ENCODE data around the gene ACSF2. TPM values are rescaled to one million over a fixed set of nuclear protein-coding genes. Genes with fewer than 3 reads are reported as not detected.
A peak's percentile ranks its signal among the peaks of the same experiment; 100 is the strongest.

ACSF2 gene
- total and polyA plus RNA-seq, 2 of the 13 experiments (the other 11 are each of a cell fraction or from before 2014, with no cell fraction given): 87.3 to 109 TPM

GRCh38 chr17:50407921-50408320 is 18.1 kb upstream of the ACSF2 start (continued):
- TF ChIP-seq CREM (IDR thresholded peaks at IDR 0.05) (no peak), CREM (CRISPR knock-in tag; IDR thresholded peaks at IDR 0.05) (no peak), SNAI1 (CRISPR knock-in tag; IDR thresholded peaks at IDR 0.05; ENCODE audit: borderline replicate concordance) (no peak), SRF (IDR thresholded peaks at IDR 0.05; ENCODE audit: low read depth, low read length) (no peak)

- no TSS peak for BruUV-seq (replicated peaks)
- 60% methylated on average over 4 of the region's 4 CpGs for WGBS (ENCODE audit: low lambda C conversion rate)
- no peak; the same call in 2 of the 3 replicates for ATAC-seq
Measured at GRCh38 chr17:50412188-50412732, 13.8 kb upstream of the ACSF2 start.

More at GRCh38 chr17:50412188-50412732, 13.8 kb upstream of the ACSF2 start:
- H3K9me3 ChIP-seq (ENCODE audit: low read length): no peaks in the 10 kb centered on the region
- ChIA-PET CTCF (ENCODE audit: low intra/inter-chr PET ratio, low total read pairs) (no interaction called here), POLR2A (interaction anchor here (2.9 kb wide), 1 partner anchor 15 kb away, joined by 11 read pairs; the partner anchor contains the start of gene LRRC59)
- H3K36me3 ChIP-seq (replicated peaks in 1 of 2; ENCODE audit: control insufficient read depth in 1 of 2, insufficient read depth in 2 of 2, low read length in 2 of 2): no peaks in the 10 kb centered on the region
- no peaks in the 10 kb centered on the region for H4K20me1 ChIP-seq (ENCODE audit: insufficient read depth, low read length)
- DNase-seq (ENCODE audit: low spot score): no peak
- no peaks in the 10 kb centered on the region for H3K79me2 ChIP-seq (ENCODE audit: insufficient read depth, low read length)
- no peak overlapping the region for H3K27ac ChIP-seq (ENCODE audit: extremely low read length, insufficient read depth, low read length)
- FAIRE-seq: no peak
- H3K4me2 ChIP-seq (ENCODE audit: low read depth, low read length): no peak overlapping the region
- H3K4me3 ChIP-seq (replicated peaks in 1 of 3; ENCODE audit: insufficient read depth in 1 of 3, low read depth in 2 of 3, low read length in 3 of 3): no peak overlapping the region
- intact Hi-C loops (cut with micrococcal nuclease; ENCODE audit: unreplicated experiment): no loop called here
- 0 out of 2 replicates have a peak, but pooled peaks have one; percentile 41 for TF ChIP-seq GFI1 (CRISPR knock-in tag; IDR thresholded peaks at IDR 0.05; ENCODE audit: borderline replicate concordance)
- no peak for TF ChIP-seq CREB3 (CRISPR knock-in tag; IDR thresholded peaks at IDR 0.05)
- H3K27me3 ChIP-seq (ENCODE audit: control insufficient read depth in 1 of 2, insufficient read depth in 2 of 2, low read length in 2 of 2): no peaks in the 10 kb centered on the region; a peak in 1 of 5 replicates
- H3K9ac ChIP-seq (ENCODE audit: insufficient read depth, low read depth, low read length): no peak overlapping the region
- no peak overlapping the region for H2AFZ ChIP-seq (ENCODE audit: low read length)
- in situ Hi-C loops (cut with HindIII; ENCODE audit: extremely low pct_ligation_motif_present, low pct_unique_long_range_greater_than_20kb): no loop called here
- peaks cover 16% of the 10 kb centered on the region for H3K4me1 ChIP-seq (ENCODE audit: insufficient read depth, low read length)

Data from HepG2 (cell line).